HG03095 (cell line): ENCODE results near the gene AMPD2.

ENCODE experiments used
- ATAC-seq: cut with Tn5 transposase; IDR thresholded peaks from one replicate; pipeline ENCODE4 v1.9.1; 2021; ENCODE audit warnings: moderate library complexity; ENCODE audit not compliant: unreplicated experiment

Gene AMPD2

GRCh38 chr1:109616391-109616790 lies 3.2 kb upstream of the AMPD2 start:
- no peak for ATAC-seq

- ATAC-seq, result no peak
Observed at GRCh38 chr1:109617291-109617801, 2.3 kb upstream of the AMPD2 start.

GRCh38 chr1:109618661-109619575 lies 719 bp upstream of the AMPD2 start:
- no peak for ATAC-seq

- no peak for ATAC-seq
Observed at GRCh38 chr1:109620401-109620791, 759 bp downstream of the AMPD2 start.

GRCh38 chr1:109620841-109621286 lies 1.2 kb downstream of the AMPD2 start:
- ATAC-seq, result peak; percentile 76

GRCh38 chr1:109621379-109622136 lies 1.9 kb downstream of the AMPD2 start:
- no peak for ATAC-seq

GRCh38 chr1:109622137-109622892 lies 2.7 kb downstream of the AMPD2 start:
- no peak for ATAC-seq

GRCh38 chr1:109622895-109623294 lies 3.3 kb downstream of the AMPD2 start:
- ATAC-seq, result no peak

- no peak for ATAC-seq
Observed at GRCh38 chr1:109623601-109624161, 4.0 kb downstream of the AMPD2 start.

- ATAC-seq, result no peak
Observed at GRCh38 chr1:109624201-109625010, 4.8 kb downstream of the AMPD2 start.

GRCh38 chr1:109625176-109625575 lies 5.5 kb downstream of the AMPD2 start:
- no peak for ATAC-seq

- ATAC-seq, result no peak
Observed at GRCh38 chr1:109625601-109626560, 6.2 kb downstream of the AMPD2 start.

GRCh38 chr1:109626682-109627408 lies 7.2 kb downstream of the AMPD2 start:
- ATAC-seq, result no peak

- ATAC-seq, result no peak
Observed at GRCh38 chr1:109627692-109628399, 8.2 kb downstream of the AMPD2 start.

- ATAC-seq, result no peak
Observed at GRCh38 chr1:109628540-109629321, 9.1 kb downstream of the AMPD2 start.

GRCh38 chr1:109629372-109630030 lies 9.9 kb downstream of the AMPD2 start:
- ATAC-seq, result no peak
